Activated CD8-positive, alpha-beta memory T cell treated with anti-CD3 and anti-CD28 coated beads, Interleukin-2, amount 50 U/mL, for 48 hours (primary cell): ENCODE results near the gene SLC8B1.

Experiments used
- DNase-seq: peaks from one replicate; pipeline ENCODE4 v3.0.0-alpha.2; 2020

Gene SLC8B1

DNA sequence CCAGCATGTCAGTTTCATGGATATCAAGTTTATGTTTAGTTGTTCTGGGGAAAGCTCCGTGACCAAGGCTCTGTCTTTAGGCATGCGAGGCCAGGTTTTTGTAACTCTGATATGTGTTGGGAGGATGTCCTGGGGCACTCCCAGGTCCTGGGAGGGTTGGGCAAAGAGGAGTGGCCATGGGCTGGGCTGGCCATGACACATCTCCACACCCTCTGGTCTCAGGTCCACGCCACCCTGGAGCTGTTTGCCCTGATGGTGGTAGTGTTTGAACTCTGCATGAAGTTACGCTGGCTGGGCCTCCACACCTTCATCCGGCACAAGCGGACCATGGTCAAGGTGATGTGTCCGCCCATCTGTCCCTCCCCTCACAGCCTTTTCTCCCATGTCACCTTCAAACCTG, 67.3 kb downstream of the SLC8B1 start:
- DNase-seq, result no peak

DNA sequence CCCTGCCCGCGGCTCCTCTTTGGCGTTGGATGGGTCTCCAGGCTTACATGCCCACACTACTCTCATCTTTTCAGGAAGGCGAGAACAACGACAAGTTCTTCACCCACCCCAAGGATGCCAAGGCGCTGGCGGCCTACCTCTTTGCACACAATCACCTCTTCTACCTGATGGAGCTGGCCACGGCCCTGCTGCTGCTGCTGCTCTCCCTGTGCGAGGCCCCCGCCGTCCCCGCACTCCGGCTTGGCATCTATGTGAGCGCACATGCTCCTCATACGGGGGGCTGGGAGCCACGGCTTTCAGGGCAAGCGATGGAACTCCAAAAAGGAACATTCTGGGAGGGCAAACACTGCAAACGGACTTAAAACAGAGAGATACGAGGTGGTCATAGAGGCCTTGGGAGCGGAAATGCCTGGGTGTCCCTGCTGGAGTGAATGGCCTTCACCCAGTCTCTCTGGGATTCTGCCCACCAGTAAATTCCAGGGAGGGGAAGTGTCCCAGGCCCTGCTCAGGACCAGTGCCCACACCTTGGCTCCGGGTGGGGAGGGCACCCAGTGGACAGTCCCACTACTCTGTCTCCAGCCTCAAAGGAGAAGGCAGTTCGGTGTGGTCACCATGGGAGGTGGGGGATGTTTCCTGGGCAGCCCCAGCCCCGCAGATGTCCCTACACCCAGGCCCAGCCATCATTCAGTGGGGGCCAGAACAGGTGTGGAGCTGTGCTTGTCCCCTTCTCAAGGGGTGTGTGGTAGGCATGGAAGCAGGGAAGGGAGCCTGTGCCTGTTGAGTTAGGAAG, 68.6 kb downstream of the SLC8B1 start:
- no peak for DNase-seq

DNA sequence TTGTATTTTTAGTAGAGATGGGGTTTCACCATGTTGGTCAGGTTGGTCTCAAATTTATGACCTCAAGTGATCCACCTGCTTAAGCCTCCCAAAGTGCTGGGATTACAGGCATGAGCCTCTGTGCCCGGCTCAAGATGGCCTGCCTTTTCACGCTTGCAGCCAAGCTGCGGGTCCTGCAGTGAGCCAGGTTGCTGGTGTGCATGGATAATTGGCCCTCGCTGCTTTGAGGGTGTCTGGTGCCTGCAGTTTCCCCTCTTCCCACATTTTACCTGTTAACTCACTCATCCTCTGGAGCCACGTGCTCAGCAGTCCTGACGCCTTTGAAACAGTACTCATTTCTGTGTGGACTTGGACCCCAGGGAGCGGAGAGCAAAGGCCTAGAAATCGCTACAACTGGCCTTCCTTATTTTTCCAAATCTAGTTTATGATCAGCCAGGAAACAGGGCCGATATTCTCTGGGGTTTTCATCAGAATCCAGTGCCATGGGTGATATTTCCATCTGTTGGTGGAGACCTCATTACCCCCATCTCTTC, 71.4 kb downstream of the SLC8B1 start:
- DNase-seq, result no peak

DNA sequence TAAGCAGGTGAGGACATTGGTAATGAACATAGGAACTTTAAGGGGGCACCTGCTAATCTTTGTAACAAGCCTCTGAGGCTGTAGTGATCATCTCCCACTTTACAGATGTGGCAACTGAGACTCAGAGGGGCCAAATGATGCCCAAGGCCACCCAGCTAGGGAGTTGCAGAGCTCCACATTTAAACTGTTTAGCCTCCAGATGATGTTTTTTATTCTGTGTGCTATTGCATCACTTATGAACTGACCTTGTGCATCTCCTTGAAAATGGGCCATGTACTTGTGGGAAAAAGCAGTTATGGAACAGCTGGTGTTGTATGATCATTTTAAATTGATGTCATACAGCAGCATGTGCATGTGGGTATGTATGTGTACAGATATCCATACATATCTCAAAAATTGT, 72.2 kb downstream of the SLC8B1 start:
- no peak for DNase-seq

DNA sequence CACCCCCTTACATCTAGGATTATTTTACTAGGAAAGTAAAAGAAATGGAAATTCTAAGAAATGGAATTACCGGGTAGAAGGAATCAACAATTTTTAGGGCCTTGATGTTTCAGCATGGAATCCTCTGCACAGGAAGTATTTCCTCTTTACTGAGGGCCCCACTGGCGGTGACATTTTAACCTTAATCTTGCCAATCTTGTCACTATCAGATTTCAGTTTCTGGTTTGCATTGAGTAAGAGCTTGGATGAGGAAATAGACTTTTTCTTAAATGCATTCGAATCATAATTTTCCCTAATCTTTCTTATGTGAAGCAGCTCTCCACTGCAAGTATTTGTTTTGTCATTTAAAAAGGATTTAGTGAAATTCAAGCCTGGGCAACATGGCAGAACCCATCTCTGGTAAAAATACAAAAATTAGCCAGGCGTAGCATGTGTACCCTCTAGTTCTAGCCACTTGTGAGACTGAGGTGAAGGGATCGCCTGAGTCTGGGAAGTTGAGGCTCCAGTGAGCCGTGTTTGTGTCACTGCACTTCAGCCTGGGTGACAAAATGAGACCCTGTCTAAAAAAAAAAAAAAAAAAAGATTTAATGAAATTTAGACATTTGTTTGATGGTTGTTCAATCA, 73.0 kb downstream of the SLC8B1 start:
- no peak for DNase-seq

DNA sequence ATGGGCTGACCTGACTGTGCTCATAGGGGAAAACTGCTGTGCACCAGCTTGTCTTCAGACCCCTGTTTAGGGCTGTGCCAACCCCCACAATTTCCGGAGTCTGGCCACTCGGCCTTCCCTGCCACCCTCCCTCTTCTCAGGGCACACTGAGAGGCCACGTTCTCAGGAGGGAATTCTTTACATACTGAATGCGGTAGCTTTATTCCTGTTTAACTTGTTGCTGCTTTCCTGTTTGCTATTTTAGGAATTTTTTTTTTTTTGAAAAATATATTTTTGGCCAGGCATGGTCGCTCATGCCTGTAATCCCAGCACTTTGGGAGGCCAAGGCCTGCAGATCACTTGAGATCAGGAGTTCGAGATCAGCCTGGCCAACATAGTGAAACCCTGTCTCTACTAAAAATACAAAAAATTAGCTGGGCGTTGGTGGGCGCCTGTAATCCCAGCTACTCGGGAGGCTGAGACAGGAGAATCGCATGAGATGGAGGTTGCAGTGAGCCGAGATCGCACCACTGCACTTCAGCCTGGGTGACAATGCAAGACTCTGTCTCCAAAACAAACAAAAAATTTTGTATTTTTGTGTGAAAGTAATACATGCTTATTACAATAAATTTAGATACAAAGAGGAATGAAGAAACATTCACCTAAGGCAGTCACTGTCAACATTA, 74.1 kb downstream of the SLC8B1 start:
- DNase-seq, result no peak

DNA sequence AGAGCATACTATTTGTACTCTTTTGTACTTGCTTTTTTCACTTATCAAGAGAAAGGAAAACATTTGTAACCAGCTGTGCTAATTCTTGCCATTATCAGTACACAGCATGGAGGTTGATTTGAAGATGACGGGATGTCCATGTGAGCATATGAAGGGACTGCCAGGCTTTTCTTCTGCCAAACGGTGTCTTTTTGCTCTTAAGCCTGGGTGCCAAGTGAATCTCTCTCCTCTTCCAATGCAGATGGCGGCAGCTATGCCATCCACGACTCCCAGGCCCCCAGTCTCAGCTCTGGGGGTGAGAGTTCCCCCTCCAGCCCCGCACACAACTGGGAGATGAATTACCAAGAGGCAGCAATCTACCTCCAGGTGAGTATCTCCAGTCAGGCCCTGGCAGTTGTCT, 74.8 kb downstream of the SLC8B1 start:
- DNase-seq, result no peak

DNA sequence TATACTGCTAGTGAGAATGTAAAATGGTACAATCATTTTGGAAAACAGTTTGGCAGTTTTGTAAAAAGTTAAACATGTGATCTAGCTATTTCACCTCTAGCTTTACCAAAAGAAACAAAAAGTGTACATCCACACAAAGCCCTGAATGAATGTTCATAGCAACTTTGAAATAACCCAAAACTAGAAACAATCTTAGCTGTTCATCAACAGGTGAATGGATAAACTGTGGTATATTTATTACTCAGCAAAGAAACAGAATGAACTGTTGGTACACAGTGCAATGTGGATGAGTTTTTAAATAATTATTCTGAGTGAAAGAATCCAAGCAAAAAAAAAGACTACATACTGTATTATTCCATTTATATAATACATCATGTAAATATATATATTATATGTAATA, 77.3 kb downstream of the SLC8B1 start:
- DNase-seq, result no peak

DNA sequence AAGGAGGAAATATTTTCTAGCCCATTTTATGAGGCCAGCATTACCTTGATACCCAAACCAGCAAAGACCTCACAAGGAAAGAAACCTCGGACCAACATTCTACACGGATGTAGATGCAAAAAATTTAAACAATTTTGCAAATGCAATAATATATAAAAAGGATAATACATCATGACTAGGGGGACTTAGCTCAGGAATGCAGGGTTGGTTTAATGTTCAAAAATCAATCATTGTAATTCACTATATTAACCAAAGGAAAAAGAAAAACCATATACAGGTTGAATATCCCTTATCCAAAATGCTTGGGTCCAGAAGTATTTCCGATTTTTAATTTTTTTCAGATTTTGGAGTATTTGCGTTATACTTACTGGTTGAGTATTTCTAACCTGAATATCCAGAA, 80.6 kb downstream of the SLC8B1 start:
- DNase-seq, result no peak

DNA sequence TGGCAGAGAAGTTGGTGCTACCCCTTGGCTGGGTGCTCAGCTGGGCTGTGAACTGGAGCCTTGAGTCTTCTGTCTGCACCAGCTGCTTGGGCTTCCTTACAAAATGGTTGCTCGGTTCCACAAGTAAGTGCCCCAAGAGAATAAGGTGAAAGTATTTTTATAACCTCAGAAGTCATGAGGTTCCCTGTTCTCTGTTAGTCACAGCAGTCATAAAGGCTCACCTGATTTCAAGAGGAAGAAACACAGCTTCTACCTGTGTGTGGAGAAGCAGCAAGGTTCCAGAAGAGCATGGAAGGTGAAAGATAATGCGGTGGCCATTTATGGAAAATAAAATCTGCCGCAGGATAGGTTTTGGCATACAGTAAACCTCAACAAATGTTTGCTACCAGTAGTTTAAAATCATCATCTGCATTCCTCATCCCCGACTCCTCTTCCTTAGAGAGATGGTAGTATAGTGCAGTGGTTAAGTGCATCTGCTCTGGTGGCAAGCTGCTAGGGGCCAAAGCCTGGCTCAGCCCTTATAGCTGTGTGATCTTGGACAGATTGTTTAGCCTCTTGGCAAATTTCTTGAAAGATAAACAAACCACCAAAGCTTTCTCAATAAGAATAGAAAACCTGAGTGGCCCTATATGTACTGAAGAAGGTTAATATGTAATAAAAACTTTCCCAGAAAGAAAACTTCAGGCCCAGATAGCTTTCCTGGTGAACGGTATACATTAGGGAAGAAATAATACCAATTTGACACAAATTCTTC, 81.2 kb downstream of the SLC8B1 start:
- no peak for DNase-seq

DNA sequence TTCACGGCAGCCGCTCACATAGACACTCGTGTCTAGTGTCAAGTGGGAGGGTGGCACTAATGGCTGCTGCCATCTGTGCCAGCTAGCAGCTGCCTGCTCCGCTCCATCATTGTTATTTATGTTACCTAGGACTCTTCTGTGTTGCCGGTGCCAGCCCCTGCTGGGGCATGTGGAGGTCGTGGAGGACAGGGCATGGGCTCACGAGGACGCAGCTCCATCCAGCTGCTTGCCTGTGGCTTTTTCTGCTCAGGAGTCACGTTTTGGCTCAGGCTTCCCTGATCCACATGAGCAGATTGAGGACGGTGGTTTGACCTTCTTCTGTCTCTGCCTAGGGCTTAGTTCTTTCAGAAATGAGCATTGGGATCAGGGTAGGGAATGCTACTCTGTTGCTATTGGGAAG, 82.4 kb downstream of the SLC8B1 start:
- DNase-seq, result no peak

DNA sequence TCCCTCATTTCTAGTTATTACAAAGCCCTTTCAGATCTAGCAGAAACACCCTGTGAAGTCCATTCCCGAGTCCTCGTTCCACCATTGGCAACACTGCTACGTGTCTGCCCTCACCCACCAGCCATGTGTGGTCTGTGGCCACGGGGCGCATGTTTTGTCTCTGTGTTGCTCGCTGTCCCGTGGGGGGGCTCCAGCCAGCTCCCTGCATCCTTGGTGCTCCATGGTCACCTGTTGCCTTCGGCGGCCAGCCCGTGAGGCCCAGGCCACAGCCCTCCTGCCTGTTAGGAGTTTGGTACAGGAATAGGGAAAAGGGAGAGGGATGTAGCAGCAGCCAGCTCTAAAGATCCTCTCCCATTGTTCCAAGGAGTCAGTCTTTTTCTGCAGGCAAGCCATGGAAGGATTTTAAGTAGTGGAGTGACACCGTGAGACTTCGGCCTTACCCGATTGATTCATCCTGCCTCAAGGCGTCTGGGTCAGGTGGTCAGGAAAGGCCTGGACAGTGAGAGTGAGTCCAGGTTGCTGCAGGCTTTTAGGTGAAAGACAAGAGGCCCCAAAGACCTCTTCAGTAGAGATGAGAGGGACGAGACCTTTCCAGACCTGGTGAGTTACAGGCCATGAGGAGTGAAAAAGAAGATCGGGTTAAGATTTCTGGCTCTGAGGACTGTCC, 83.4 kb downstream of the SLC8B1 start:
- no peak for DNase-seq

DNA sequence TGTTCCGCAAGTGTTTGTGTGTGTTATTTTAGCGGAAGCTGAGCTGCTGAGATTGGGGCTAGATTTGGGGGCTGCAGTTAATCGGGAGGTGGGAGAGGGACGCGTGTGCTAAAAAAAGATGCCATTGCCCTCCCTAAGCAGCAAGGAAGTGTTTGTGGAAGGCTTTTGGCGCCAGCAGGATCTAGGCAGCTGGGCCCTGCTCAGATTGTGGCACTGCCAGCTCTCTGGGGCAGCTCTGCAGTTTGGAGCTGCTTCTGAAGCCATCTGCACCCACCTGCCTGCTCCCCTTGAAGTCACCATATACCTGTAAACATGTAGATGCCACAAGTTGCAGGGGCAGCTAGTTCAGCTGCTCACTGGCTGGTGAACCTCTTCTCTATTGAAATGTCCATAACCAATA, 84.9 kb downstream of the SLC8B1 start:
- no peak for DNase-seq

DNA sequence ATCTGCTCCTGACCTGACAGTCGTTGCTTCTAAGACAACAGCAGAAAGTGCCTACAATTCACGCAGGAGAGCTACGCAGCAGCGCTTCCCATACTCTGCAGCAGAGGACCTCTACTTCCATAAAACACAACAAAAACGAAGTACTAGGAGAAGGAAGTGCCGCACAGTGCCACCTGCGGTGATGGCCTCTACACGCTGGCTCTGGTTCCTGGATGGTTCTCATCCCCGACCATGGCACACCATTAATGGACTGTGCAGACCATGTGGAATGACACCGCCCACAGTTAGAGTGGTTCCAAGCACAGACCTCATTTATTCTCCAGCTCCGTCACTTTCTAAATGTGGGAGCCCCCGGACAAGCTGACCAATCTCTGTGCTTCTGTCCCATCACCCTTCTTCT, 85.4 kb downstream of the SLC8B1 start:
- no peak for DNase-seq

DNA sequence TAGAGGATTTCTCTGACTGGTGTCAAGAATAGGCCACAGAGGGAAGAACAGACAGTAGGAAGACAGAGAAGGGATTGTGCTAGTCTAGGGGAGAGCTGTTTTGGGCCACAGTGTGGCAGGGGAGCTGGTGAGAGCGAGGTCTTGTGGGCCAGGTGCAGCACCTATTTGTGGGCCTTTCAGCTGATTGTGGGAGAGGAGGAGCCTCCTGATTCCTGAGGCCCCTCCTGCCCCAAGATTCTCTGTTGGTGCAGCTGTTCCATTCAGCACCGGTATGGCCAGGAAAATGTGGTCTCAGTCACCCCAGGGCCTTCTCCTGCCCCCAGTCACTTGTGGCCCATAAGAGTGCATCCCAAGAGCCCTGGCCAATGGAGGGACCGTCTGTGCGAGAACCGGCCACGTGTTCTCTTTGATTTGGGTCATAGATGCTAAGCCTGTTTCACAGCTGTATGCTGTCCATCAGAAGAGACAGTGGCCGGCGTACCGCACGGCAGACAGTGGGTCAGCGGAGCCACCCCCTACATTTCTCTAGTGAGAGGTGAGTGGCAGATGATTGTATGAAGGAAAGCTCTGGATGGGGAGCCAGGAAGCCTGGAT, 86.0 kb downstream of the SLC8B1 start:
- DNase-seq, result no peak
